NAMALWA (cell line): ENCODE data around the gene NEK3.
"Not testable (repeated sequence)": the region's sequence is repeated elsewhere in the genome, so short reads cannot be mapped to it uniquely, and the experiment has no call there.

Experiments used
- DNase-seq: peaks from one replicate; pipeline ENCODE4 v3.0.0-alpha.2; 2015; ENCODE audit warnings: low spot score

NEK3 gene

GRCh38 chr13:52159159-52159982 lies at the start of gene NEK3:
Gene NEK3, minus strand, starts transcription at chr13:52159597. Its CDS starts 3,406 bp downstream, at chr13:52156191.
- DNase-seq = peak; percentile 57

GRCh38 chr13:52208384-52208783 lies 49.0 kb upstream of the NEK3 start:
- DNase-seq = not testable (repeated sequence)

GRCh38 chr13:52207896-52208295 lies 48.5 kb upstream of the NEK3 start:
- not testable (repeated sequence) for DNase-seq

- not testable (repeated sequence) for DNase-seq
Observed at GRCh38 chr13:52207337-52207736, 47.9 kb upstream of the NEK3 start.

- not testable (repeated sequence) for DNase-seq
Observed at GRCh38 chr13:52204546-52204945, 45.1 kb upstream of the NEK3 start.

GRCh38 chr13:52203864-52204263 lies 44.5 kb upstream of the NEK3 start:
- not testable (repeated sequence) for DNase-seq

GRCh38 chr13:52202506-52202905 lies 43.1 kb upstream of the NEK3 start:
- not testable (repeated sequence) for DNase-seq

GRCh38 chr13:52201439-52202193 lies 42.2 kb upstream of the NEK3 start:
- DNase-seq = peak; percentile 63

GRCh38 chr13:52195401-52195837 lies 36.0 kb upstream of the NEK3 start:
- no peak for DNase-seq

- DNase-seq = peak; percentile 90
Observed at GRCh38 chr13:52194184-52194868, 34.9 kb upstream of the NEK3 start.

GRCh38 chr13:52193587-52194183 lies 34.3 kb upstream of the NEK3 start:
- DNase-seq = peak; percentile 49

GRCh38 chr13:52187424-52188187 lies 28.2 kb upstream of the NEK3 start:
- not testable (repeated sequence) for DNase-seq

- no peak for DNase-seq
Observed at GRCh38 chr13:52187029-52187423, 27.6 kb upstream of the NEK3 start.

- DNase-seq = not testable (repeated sequence)
Observed at GRCh38 chr13:52181316-52181954, 22.0 kb upstream of the NEK3 start.

- DNase-seq = no peak
Observed at GRCh38 chr13:52179925-52180324, 20.5 kb upstream of the NEK3 start.

- no peak for DNase-seq
Observed at GRCh38 chr13:52177276-52177675, 17.9 kb upstream of the NEK3 start.

GRCh38 chr13:52173970-52174369 lies 14.6 kb upstream of the NEK3 start:
- DNase-seq = not testable (repeated sequence)

- DNase-seq = no peak
Observed at GRCh38 chr13:52173373-52173772, 14.0 kb upstream of the NEK3 start.

- not testable (repeated sequence) for DNase-seq
Observed at GRCh38 chr13:52171686-52172085, 12.3 kb upstream of the NEK3 start.

- DNase-seq = not testable (repeated sequence)
Observed at GRCh38 chr13:52170828-52171391, 11.5 kb upstream of the NEK3 start.
